ENCODE data around the gene RND1. TPM values are rescaled to one million over a fixed set of nuclear protein-coding genes. Genes with fewer than 3 reads are reported as not detected.

The RND1 gene
- total RNA-seq, 4 donors from 2014 or later: 1.8 TPM; not detected in 3

GRCh38 chr12:48827026-48827425, 38.6 kb downstream of the RND1 start:
- no peaks in the 10 kb centered on the region for H3K27me3 ChIP-seq

DNA sequence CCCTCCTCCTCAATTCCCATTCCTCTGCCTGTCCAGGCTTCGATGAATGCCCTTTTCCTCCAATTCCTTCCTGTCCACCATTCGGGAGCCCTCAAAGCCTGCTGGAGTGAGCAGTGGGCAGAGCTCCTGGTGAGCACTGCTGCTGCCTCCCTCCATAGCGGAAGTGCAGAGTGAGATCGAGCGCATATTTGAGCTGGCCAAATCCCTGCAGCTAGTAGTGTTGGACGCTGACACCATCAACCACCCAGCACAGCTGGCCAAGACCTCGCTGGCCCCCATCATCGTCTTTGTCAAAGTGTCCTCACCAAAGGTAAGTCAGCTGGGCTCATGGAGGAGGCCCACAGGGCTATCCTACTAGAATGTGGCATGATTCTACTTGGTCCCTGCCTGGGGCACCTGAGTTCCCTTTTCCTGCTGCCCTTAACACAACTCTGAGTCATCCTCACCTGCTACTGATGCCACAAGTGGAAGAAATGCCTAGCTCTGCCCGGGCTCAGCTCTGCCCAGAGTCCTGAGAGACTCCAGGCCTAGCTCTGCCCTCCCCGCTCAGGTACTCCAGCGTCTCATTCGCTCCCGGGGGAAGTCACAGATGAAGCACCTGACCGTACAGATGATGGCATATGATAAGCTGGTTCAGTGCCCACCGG, 39.3 kb downstream of the RND1 start:
- Histone ChIP-seq H3K27ac (no peak overlapping the region), H3K9me3 (no peaks in the 10 kb centered on the region), H3K4me3 (no peak overlapping the region), H3K36me3 (peaks cover 3 to 77% (median 24%) of the 10 kb centered on the region in 3 donors), H3K27me3 (no peaks in the 10 kb centered on the region), H3K4me1 (no peaks in the 10 kb centered on the region)
- TF ChIP-seq POLR2A (IDR thresholded peaks at IDR 0.05) (no peak), EP300 (IDR thresholded peaks at IDR 0.05) (no peak), CTCF (IDR thresholded peaks at IDR 0.05) (no peak)
- WGBS, 2 donors: 79 to 81% methylated on average over 15 of the region's 15 CpGs
- DNase-seq (ENCODE audit: low spot score in 2 of 2): no peak

More at GRCh38 chr12:48827026-48827425, 38.6 kb downstream of the RND1 start:
- DNase-seq (ENCODE audit: low spot score in 2 of 2): no peak
- H3K36me3 ChIP-seq: peaks cover 3 to 84% (median 30%) of the 10 kb centered on the region in 3 donors
- H3K27ac ChIP-seq: no peak overlapping the region
- H3K4me3 ChIP-seq: no peak overlapping the region
- TF ChIP-seq EP300 (IDR thresholded peaks at IDR 0.05) (no peak), POLR2A (IDR thresholded peaks at IDR 0.05) (no peak), CTCF (IDR thresholded peaks at IDR 0.05) (no peak)
- no peaks in the 10 kb centered on the region for H3K4me1 ChIP-seq
- H3K9me3 ChIP-seq: no peaks in the 10 kb centered on the region
- WGBS, 2 donors: 80 to 89% methylated on average over 7 to 8 of the region's 8 CpGs

DNA sequence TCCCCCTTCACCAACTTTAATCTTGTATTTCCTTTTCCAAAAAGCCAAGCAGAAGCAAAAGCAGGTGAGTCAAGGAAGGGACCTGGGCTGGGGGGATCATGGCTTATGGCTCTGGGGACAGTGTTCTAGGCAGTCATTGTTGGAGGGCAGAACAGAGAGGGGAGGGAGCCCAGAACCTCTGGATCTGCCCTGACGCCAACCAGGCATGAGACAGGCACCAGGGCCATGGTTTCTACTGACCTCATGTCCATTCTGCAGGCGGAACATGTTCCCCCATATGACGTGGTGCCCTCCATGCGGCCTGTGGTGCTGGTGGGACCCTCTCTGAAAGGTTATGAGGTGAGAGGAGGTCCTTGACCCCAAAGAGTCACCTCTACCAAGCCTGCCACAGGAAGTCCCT, 40.8 kb downstream of the RND1 start:
- peaks cover 3 to 63% (median 12%) of the 10 kb centered on the region in 3 donors for H3K36me3 ChIP-seq
- H3K27me3 ChIP-seq: no peaks in the 10 kb centered on the region
- TF ChIP-seq EP300 (IDR thresholded peaks at IDR 0.05): no peak
- no peak for TF ChIP-seq POLR2A (IDR thresholded peaks at IDR 0.05)
- no peak for TF ChIP-seq CTCF (IDR thresholded peaks at IDR 0.05)

GRCh38 chr12:48824112-48824511, 41.6 kb downstream of the RND1 start:
- Histone ChIP-seq H3K36me3 (peaks cover 0 to 55% (median 4%) of the 10 kb centered on the region in 3 donors), H3K4me1 (peaks cover 0 to 12% (median 0%) of the 10 kb centered on the region in 4 donors), H3K4me3 (no peak overlapping the region), H3K27me3 (no peaks in the 10 kb centered on the region), H3K27ac (no peak overlapping the region), H3K9me3 (no peaks in the 10 kb centered on the region)
- TF ChIP-seq CTCF (IDR thresholded peaks at IDR 0.05): no peak
- TF ChIP-seq EP300 (IDR thresholded peaks at IDR 0.05): no peak
- no peak for TF ChIP-seq POLR2A (IDR thresholded peaks at IDR 0.05)
- WGBS, 2 donors: 70 to 75% methylated on average over 11 to 12 of the region's 12 CpGs
- DNase-seq (ENCODE audit: low spot score in 2 of 2): no peak

More for the DNA sequence above, 40.8 kb downstream of the RND1 start:
- Histone ChIP-seq H3K4me1 (peaks cover 0 to 4% (median 0%) of the 10 kb centered on the region in 4 donors), H3K27ac (no peak overlapping the region), H3K4me3 (no peak overlapping the region), H3K9me3 (no peaks in the 10 kb centered on the region)
- 91 to 93% methylated on average over 3 to 4 of the region's 4 CpGs for WGBS, 2 donors
- DNase-seq (ENCODE audit: low spot score in 2 of 2): no peak

DNA sequence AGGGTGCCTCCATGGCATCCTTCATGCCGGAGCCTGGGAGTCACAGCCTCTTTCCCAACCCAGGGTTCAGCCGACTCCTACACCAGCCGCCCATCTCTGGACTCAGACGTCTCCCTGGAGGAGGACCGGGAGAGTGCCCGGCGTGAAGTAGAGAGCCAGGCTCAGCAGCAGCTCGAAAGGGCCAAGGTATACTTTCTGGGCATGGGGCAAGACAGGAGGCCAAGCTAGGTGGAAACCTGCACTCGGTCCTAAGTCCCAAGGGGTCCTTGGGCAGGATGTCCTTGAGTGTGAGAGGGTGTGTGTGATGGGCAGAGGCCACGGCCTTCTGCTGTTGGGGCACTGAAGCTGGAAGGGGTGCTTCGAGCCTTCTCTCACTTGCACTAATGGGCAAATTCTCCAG, 42.4 kb downstream of the RND1 start:
- no peak for DNase-seq (ENCODE audit: low spot score in 2 of 2)
- Histone ChIP-seq H3K4me3 (no peak overlapping the region), H3K4me1 (peaks cover 0 to 19% (median 0%) of the 10 kb centered on the region in 4 donors), H3K27ac (no peak overlapping the region), H3K9me3 (no peaks in the 10 kb centered on the region), H3K36me3 (peaks cover 0 to 47% (median 0%) of the 10 kb centered on the region in 3 donors), H3K27me3 (no peaks in the 10 kb centered on the region)
- WGBS, 2 donors: 82 to 86% methylated on average over 10 to 11 of the region's 11 CpGs
- TF ChIP-seq POLR2A (IDR thresholded peaks at IDR 0.05): no peak
- TF ChIP-seq EP300 (IDR thresholded peaks at IDR 0.05): no peak
- TF ChIP-seq CTCF (IDR thresholded peaks at IDR 0.05): no peak

All from tibial nerve (tissue), 4 donors.